Measurements from ENCODE around the gene IL2RA. TPM values are rescaled to one million over a fixed set of nuclear protein-coding genes. Genes with fewer than 3 reads are reported as not detected.
A peak's percentile ranks its signal among the peaks of the same experiment; 100 is the strongest.

IL2RA gene
- total and polyA plus RNA-seq, 2 donors (not counting 3 experiments of a cell fraction or from before 2014, with no cell fraction given) = not detected

GRCh38 chr10:6086375-6087233 is 24.4 kb upstream of the IL2RA start:
- Histone ChIP-seq H3K27me3 (ENCODE audit: control insufficient read depth in 2 of 2, insufficient read depth in 2 of 2, low read length in 2 of 2) (no peaks in the 10 kb centered on the region), H3K9ac (replicated peaks; ENCODE audit: extremely low read depth, insufficient read depth, low read length) (no peak overlapping the region), H3K9me3 (replicated peaks; ENCODE audit: control insufficient read depth, insufficient read depth, low read length) (no peaks in the 10 kb centered on the region), H3K4me3 (replicated peaks in 1 of 3; ENCODE audit: insufficient read depth in 1 of 3, low read depth in 1 of 3, low read length in 3 of 3) (no peak overlapping the region), H3K4me2 (ENCODE audit: insufficient read depth, low read length) (peak overlapping the region; percentile 33), H3K27ac (ENCODE audit: insufficient read depth, low read depth, low read length) (no peak overlapping the region), H3K36me3 (ENCODE audit: control insufficient read depth in 2 of 2, extremely low read depth in 1 of 2, insufficient read depth in 2 of 2, low read length in 2 of 2) (no peaks in the 10 kb centered on the region), H3K4me1 (ENCODE audit: control insufficient read depth, extremely low read depth, insufficient read depth, low read length) (peaks cover 38% of the 10 kb centered on the region), H3K9me1 (replicated peaks; ENCODE audit: control insufficient read depth, extremely low read depth, insufficient read depth, low read length) (no peaks in the 10 kb centered on the region), H2AFZ (ENCODE audit: low read depth, low read length) (peak overlapping the region; percentile 60), H3K79me2 (ENCODE audit: control insufficient read depth, insufficient read depth, low read length) (peaks cover 27% of the 10 kb centered on the region), H4K20me1 (replicated peaks; ENCODE audit: control insufficient read depth, extremely low read depth, insufficient read depth, low read length) (no peaks in the 10 kb centered on the region)
- ChIA-PET CTCF (interaction anchor here (0.6 to 2.8 kb wide), 43 partner anchors 8 to 326 kb away, joined by 3 to 88 read pairs (median 4); partner anchors contain the start of gene PFKFB3), POLR2A (interaction anchor here (0.5 to 1.7 kb wide), 7 partner anchors 80 to 662 kb away, joined by 3 to 11 read pairs (median 4); partner anchors contain the start of genes ANKRD16, FBH1 and PFKFB3)
- peak; percentile 92 for DNase-seq (ENCODE audit: low read depth, low spot score)
- peak; percentile 84 for FAIRE-seq
- TF ChIP-seq EZH2 (IDR thresholded peaks at IDR 0.05; ENCODE audit: borderline replicate concordance, low read depth, low read length, severe bottlenecking) (no peak), MYC (IDR thresholded peaks at IDR 0.05; ENCODE audit: low read depth, low read length) (no peak)
- TF ChIP-seq, protein P1, sequence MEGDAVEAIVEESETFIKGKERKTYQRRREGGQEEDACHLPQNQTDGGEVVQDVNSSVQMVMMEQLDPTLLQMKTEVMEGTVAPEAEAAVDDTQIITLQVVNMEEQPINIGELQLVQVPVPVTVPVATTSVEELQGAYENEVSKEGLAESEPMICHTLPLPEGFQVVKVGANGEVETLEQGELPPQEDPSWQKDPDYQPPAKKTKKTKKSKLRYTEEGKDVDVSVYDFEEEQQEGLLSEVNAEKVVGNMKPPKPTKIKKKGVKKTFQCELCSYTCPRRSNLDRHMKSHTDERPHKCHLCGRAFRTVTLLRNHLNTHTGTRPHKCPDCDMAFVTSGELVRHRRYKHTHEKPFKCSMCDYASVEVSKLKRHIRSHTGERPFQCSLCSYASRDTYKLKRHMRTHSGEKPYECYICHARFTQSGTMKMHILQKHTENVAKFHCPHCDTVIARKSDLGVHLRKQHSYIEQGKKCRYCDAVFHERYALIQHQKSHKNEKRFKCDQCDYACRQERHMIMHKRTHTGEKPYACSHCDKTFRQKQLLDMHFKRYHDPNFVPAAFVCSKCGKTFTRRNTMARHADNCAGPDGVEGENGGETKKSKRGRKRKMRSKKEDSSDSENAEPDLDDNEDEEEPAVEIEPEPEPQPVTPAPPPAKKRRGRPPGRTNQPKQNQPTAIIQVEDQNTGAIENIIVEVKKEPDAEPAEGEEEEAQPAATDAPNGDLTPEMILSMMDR (IDR thresholded peaks at IDR 0.05; ENCODE audit: extremely low read depth in 1 of 2, insufficient read depth in 1 of 2, low read depth in 1 of 2, low read length in 2 of 2) = peak; percentile 90 to 97
- intact Hi-C loops (cut with micrococcal nuclease) = loop anchor here (1.0 to 10.0 kb wide), 5 partner anchors 32 to 638 kb away; partner anchors contain the start of genes FBH1, IL15RA and PFKFB3
- no TSS peak for BruUV-seq (replicated peaks)
- dilution Hi-C loops (cut with MboI; ENCODE audit: extremely low pct_ligation_motif_present, low sequenced_read_pairs) = loop anchor here (25.0 kb wide), 1 partner anchor 124 kb away; no protein-coding TSS in a partner anchor

All from endothelial cell of umbilical vein (primary cell).